Thyroid gland (tissue), 4 donors: Measurements from ENCODE around the gene ELP6.

Source experiments
- POLR2A ChIP-seq, 2 donors: fragments of 450-650 bp; IDR thresholded peaks; one replicate each; pipeline ENCODE4 v1.6.1; 2017; ENCODE audit warnings: antibody characterized with exemption in 2 of 2, mild to moderate bottlenecking in 2 of 2, moderate library complexity in 1 of 2
- TF ChIP-seq, protein P1 (sequence below), 6 experiments: fragments of 200-600 bp in 3 of 6; fragments of 450-650 bp in 3 of 6; sonication (generic) in 3 of 6; IDR thresholded peaks; one replicate each; pipeline ENCODE4 v1.5.1; 2016 to 2019; ENCODE audit warnings: antibody characterized with exemption in 6 of 6, mild to moderate bottlenecking in 2 of 6, inconsistent platforms in 1 of 6, moderate library complexity in 1 of 6

DNA sequence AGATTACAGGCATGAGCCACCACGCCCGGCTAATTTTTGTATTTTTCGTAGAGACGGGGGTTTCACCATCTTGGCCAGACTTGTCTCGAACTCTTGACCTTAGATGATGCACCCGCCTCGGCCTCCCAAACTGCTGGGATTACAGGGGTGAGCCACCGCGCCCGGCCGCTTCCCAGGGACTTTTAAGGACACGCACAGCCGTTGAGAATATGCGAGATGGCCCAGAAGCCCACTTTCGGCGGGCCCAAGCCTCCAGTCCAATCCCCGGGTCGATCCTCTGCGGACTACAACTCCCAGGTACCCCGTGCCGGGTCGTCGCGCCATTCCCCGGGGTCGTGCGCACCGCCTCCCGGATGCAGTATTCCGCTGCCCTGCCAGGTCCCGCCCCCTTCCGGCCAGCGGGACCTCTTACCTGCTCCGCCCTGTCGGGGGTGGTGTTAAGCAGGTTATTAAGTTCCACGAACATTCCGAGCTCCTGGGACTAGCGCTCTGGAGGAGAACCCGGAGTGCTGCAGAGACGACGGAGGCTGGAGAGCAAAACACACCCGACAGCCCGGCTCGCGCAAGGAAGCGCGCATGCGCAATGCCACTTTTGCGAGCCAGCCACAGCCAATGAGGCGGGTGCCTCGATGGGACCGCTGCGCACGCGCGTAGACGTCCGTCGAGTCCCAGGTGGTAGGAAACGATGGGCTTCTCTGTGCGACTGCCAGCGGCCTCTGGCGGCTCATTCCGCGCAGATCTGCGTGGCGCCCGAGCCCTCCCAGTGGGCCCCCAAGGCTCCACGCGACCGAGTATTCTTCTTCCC lies at the start of gene ELP6:
- peak in 1 of 2 donors; percentile 82 for TF ChIP-seq POLR2A (IDR thresholded peaks at IDR 0.05)
- TF ChIP-seq, protein P1, sequence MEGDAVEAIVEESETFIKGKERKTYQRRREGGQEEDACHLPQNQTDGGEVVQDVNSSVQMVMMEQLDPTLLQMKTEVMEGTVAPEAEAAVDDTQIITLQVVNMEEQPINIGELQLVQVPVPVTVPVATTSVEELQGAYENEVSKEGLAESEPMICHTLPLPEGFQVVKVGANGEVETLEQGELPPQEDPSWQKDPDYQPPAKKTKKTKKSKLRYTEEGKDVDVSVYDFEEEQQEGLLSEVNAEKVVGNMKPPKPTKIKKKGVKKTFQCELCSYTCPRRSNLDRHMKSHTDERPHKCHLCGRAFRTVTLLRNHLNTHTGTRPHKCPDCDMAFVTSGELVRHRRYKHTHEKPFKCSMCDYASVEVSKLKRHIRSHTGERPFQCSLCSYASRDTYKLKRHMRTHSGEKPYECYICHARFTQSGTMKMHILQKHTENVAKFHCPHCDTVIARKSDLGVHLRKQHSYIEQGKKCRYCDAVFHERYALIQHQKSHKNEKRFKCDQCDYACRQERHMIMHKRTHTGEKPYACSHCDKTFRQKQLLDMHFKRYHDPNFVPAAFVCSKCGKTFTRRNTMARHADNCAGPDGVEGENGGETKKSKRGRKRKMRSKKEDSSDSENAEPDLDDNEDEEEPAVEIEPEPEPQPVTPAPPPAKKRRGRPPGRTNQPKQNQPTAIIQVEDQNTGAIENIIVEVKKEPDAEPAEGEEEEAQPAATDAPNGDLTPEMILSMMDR (IDR thresholded peaks at IDR 0.05): peak in 4 of 6 experiments; percentile 44 to 63 (median 51)
